Measurements from ENCODE around the gene PRSS57.
"Not testable (repeated sequence)": the region's sequence is repeated elsewhere in the genome, so short reads cannot be mapped to it uniquely, and the experiment has no call there.

PRSS57 gene

GRCh38 chr19:695352-695949, at the start of gene PRSS57:
Gene PRSS57, minus strand, starts transcription at chr19:695452. Its CDS starts 22 bp downstream, at chr19:695430.
- in situ Hi-C loops (cut with HindIII; ENCODE audit: low sequenced_read_pairs) = no loop called here

- in situ Hi-C loops (cut with HindIII; ENCODE audit: low sequenced_read_pairs) = no loop called here
These were observed 48.0 kb upstream of the PRSS57 start for GRCh38 chr19:743168-743687.

- in situ Hi-C loops (cut with HindIII; ENCODE audit: low sequenced_read_pairs) = no loop called here
These were observed 47.4 kb upstream of the PRSS57 start for GRCh38 chr19:742540-743075.

- in situ Hi-C loops (cut with HindIII; ENCODE audit: low sequenced_read_pairs) = no loop called here
These were observed 46.4 kb upstream of the PRSS57 start for GRCh38 chr19:741506-742131.

GRCh38 chr19:740816-741505, 45.7 kb upstream of the PRSS57 start:
- in situ Hi-C loops (cut with HindIII; ENCODE audit: low sequenced_read_pairs) = not testable (repeated sequence)

GRCh38 chr19:739998-740715, 44.9 kb upstream of the PRSS57 start:
- in situ Hi-C loops (cut with HindIII; ENCODE audit: low sequenced_read_pairs) = no loop called here

GRCh38 chr19:738509-739128, 43.4 kb upstream of the PRSS57 start:
- in situ Hi-C loops (cut with HindIII; ENCODE audit: low sequenced_read_pairs) = no loop called here

- in situ Hi-C loops (cut with HindIII; ENCODE audit: low sequenced_read_pairs) = no loop called here
These were observed 42.4 kb upstream of the PRSS57 start for GRCh38 chr19:737591-738093.

GRCh38 chr19:736125-736524, 40.9 kb upstream of the PRSS57 start:
- in situ Hi-C loops (cut with HindIII; ENCODE audit: low sequenced_read_pairs) = no loop called here

GRCh38 chr19:734716-735115, 39.5 kb upstream of the PRSS57 start:
- in situ Hi-C loops (cut with HindIII; ENCODE audit: low sequenced_read_pairs) = no loop called here

- in situ Hi-C loops (cut with HindIII; ENCODE audit: low sequenced_read_pairs) = no loop called here
These were observed 37.2 kb upstream of the PRSS57 start for GRCh38 chr19:732148-733069.

- in situ Hi-C loops (cut with HindIII; ENCODE audit: low sequenced_read_pairs) = no loop called here
These were observed 35.7 kb upstream of the PRSS57 start for GRCh38 chr19:731000-731399.

GRCh38 chr19:729965-730668, 34.9 kb upstream of the PRSS57 start:
- in situ Hi-C loops (cut with HindIII; ENCODE audit: low sequenced_read_pairs) = no loop called here

GRCh38 chr19:729564-729963, 34.3 kb upstream of the PRSS57 start:
- in situ Hi-C loops (cut with HindIII; ENCODE audit: low sequenced_read_pairs) = not testable (repeated sequence)

- in situ Hi-C loops (cut with HindIII; ENCODE audit: low sequenced_read_pairs) = no loop called here
These were observed 32.8 kb upstream of the PRSS57 start for GRCh38 chr19:728011-728410.

- in situ Hi-C loops (cut with HindIII; ENCODE audit: low sequenced_read_pairs) = no loop called here
These were observed 32.0 kb upstream of the PRSS57 start for GRCh38 chr19:726993-727956.

- in situ Hi-C loops (cut with HindIII; ENCODE audit: low sequenced_read_pairs) = no loop called here
These were observed 30.3 kb upstream of the PRSS57 start for GRCh38 chr19:725461-726089.
